NT2/D1 (cell line): ENCODE results near the gene ANKRD27.

Experiments
- SUZ12 ChIP-seq: IDR thresholded peaks from 2 replicates; pipeline ENCODE4 v1.6.1; 2011; ENCODE audit not compliant: insufficient read length, insufficient read depth; ENCODE audit errors: extremely low read depth
- YY1 ChIP-seq: IDR thresholded peaks from 2 replicates; pipeline ENCODE4 v1.6.1; 2011; ENCODE audit not compliant: insufficient read length, insufficient read depth

DNA sequence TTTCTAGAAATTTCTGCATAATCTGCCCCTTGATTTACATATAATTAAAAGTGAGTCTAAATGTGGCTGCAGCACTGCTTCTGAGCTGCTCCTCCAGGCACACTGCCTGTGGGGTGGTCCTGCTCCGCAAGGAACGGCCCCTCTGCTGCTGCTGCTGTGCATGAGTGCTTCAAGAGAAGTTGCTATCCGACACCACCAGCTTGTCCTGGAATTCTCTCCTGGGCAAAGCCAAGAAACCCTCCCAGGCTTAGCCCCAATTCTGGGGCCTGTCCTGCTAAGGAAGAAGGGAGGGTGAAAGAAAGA lies 101.5 kb downstream of the ANKRD27 start:
- no peak for TF ChIP-seq YY1
- TF ChIP-seq SUZ12 = no peak
